Endothelial cell of umbilical vein (primary cell): ENCODE results near the gene KANK3. TPM values are rescaled to one million over a fixed set of nuclear protein-coding genes. Genes with fewer than 3 reads are reported as not detected.

Experiments
- BruUV-seq: library from RNA; stranded (reverse); fragments of 400-500 nt; replicated peaks from 2 replicates; lab custom pipeline; 2021; lab: Mats Ljungman, UMichigan
- CTCF ChIA-PET: fragments of 300-600, 350-600 bp; sonication (Branson Sonifier 250); formaldehyde crosslinking; loops from one replicate; lab custom pipeline; 2021; ENCODE audit warnings: antibody characterized with exemption, inconsistent platforms; lab: Charles Lee
- POLR2A ChIA-PET: fragments of 300-600, 350-600 bp; sonication (Branson Sonifier 250); formaldehyde crosslinking; loops from one replicate; lab custom pipeline; 2021; ENCODE audit warnings: antibody characterized with exemption, inconsistent platforms; lab: Charles Lee
- DNase-seq: peaks from one replicate; pipeline ENCODE4 v3.0.0-alpha.2; 2011; ENCODE audit warnings: low read depth, low spot score
- FAIRE-seq: peaks from 2 replicates; lab custom pipeline; 2011; peaks lifted over from hg19 to GRCh38; lab: Jason Lieb, UNC
- H2AFZ ChIP-seq: 2 replicates; pipeline ENCODE4 v1.6.0; 2012; ENCODE audit warnings: low read depth, low read length, control low read depth, inconsistent platforms
- H3K27ac ChIP-seq: 2 replicates; pipeline ENCODE4 v1.5.1; 2011; ENCODE audit warnings: low read depth, mild to moderate bottlenecking, control low read depth, low read length, moderate library complexity; ENCODE audit not compliant: insufficient read depth
- H3K27me3 ChIP-seq, 2 experiments: 2 replicates each; pipeline versions ENCODE4 v1.6.0 to v1.6.1; 2011; ENCODE audit warnings: low read length in 2 of 2, mixed read lengths in 1 of 2; ENCODE audit not compliant: control insufficient read depth in 2 of 2, insufficient read depth in 2 of 2
- H3K36me3 ChIP-seq, 2 experiments: 2 replicates in 1 of 2; 3 replicates in 1 of 2; pipeline ENCODE4 v1.5.1; 2011; ENCODE audit warnings: low read length in 2 of 2, mild to moderate bottlenecking in 1 of 2, moderate library complexity in 1 of 2; ENCODE audit not compliant: control insufficient read depth in 2 of 2, insufficient read depth in 2 of 2; ENCODE audit errors: extremely low read depth in 1 of 2
- H3K4me1 ChIP-seq: 3 replicates; pipeline ENCODE4 v1.5.1; 2011; ENCODE audit warnings: mild to moderate bottlenecking, low read length; ENCODE audit not compliant: control insufficient read depth, insufficient read depth; ENCODE audit errors: extremely low read depth
- H3K4me2 ChIP-seq: 2 replicates; pipeline ENCODE4 v1.6.1; 2011; ENCODE audit warnings: low read length, control low read depth, mixed read lengths; ENCODE audit not compliant: insufficient read depth
- H3K4me3 ChIP-seq, 3 experiments: fragments of 200-600 bp in 1 of 3; sonication (generic), shearing (Covaris generic) in 1 of 3; replicated peaks in 1 of 3; 2 replicates each; pipeline ENCODE4 v1.5.1; 2011 to 2016; ENCODE audit warnings: control low read depth in 3 of 3, low read length in 3 of 3, mild to moderate bottlenecking in 2 of 3, inconsistent platforms in 1 of 3, low read depth in 1 of 3, moderate library complexity in 1 of 3; ENCODE audit not compliant: insufficient read depth in 1 of 3
- H3K79me2 ChIP-seq: 2 replicates; pipeline ENCODE4 v1.6.0; 2012; ENCODE audit warnings: low read length, inconsistent platforms; ENCODE audit not compliant: control insufficient read depth, insufficient read depth
- H3K9ac ChIP-seq: replicated peaks from 2 replicates; pipeline ENCODE3; 2011; ENCODE audit warnings: low read length, control low read depth; ENCODE audit not compliant: insufficient read depth; ENCODE audit errors: extremely low read depth
- H3K9me1 ChIP-seq: replicated peaks from 3 replicates; pipeline ENCODE4 v1.6.0; 2011; ENCODE audit warnings: mild to moderate bottlenecking, low read length; ENCODE audit not compliant: control insufficient read depth, insufficient read depth; ENCODE audit errors: extremely low read depth
- H3K9me3 ChIP-seq: replicated peaks from 2 replicates; pipeline ENCODE4 v1.5.1; 2012; ENCODE audit warnings: low read length, inconsistent platforms; ENCODE audit not compliant: control insufficient read depth, insufficient read depth
- H4K20me1 ChIP-seq: replicated peaks from 2 replicates; pipeline ENCODE3; 2011; ENCODE audit warnings: mild to moderate bottlenecking, low read length; ENCODE audit not compliant: control insufficient read depth, insufficient read depth; ENCODE audit errors: extremely low read depth
- EZH2 ChIP-seq: IDR thresholded peaks from 2 replicates; pipeline ENCODE4 v1.6.1; 2012; ENCODE audit warnings: borderline replicate concordance, low read depth, mild to moderate bottlenecking, moderate library complexity, low read length, inconsistent platforms; ENCODE audit not compliant: severe bottlenecking
- FOS ChIP-seq: IDR thresholded peaks from 2 replicates; pipeline ENCODE4 v1.6.1; 2011; ENCODE audit warnings: mild to moderate bottlenecking, low read length, moderate library complexity, borderline replicate concordance; ENCODE audit not compliant: insufficient read depth
- GATA2 ChIP-seq: IDR thresholded peaks from 2 replicates; pipeline ENCODE4 v1.7.0; 2011; ENCODE audit warnings: low read depth, mild to moderate bottlenecking, moderate library complexity, mixed read lengths, low read length; ENCODE audit not compliant: insufficient read length, insufficient read depth
- JUN ChIP-seq: IDR thresholded peaks from 2 replicates; pipeline ENCODE4 v1.6.1; 2011; ENCODE audit warnings: borderline replicate concordance, low read depth; ENCODE audit not compliant: insufficient read length, insufficient read depth
- MAX ChIP-seq: IDR thresholded peaks from 2 replicates; pipeline ENCODE4 v1.6.1; 2011; ENCODE audit not compliant: insufficient read depth, insufficient read length
- MYC ChIP-seq: IDR thresholded peaks from one replicate; pipeline ENCODE4 v1.6.1; 2011; ENCODE audit warnings: mild to moderate bottlenecking, low read depth, low read length
- POLR2A ChIP-seq: IDR thresholded peaks from 2 replicates; pipeline ENCODE4 v1.6.1; 2012; ENCODE audit warnings: low read depth, mild to moderate bottlenecking, control low read depth, low read length
- POLR2AphosphoS5 ChIP-seq: IDR thresholded peaks from 2 replicates; pipeline ENCODE4 v1.6.1; 2012; ENCODE audit warnings: low read depth, mild to moderate bottlenecking, control low read depth, low read length, moderate library complexity; ENCODE audit not compliant: insufficient read depth
- dilution Hi-C: fragments of 300-500 bp; cut with MboI; formaldehyde crosslinking; loops from one replicate; pipeline ENCODE4 v1.15.0; 2019; ENCODE audit warnings: low sequenced_read_pairs; ENCODE audit not compliant: extremely low pct_ligation_motif_present
- intact Hi-C: fragments of 100-400 bp; cut with micrococcal nuclease; formaldehyde crosslinking; loops from one replicate; pipeline ENCODE4 v1.10.0; 2022
- polyA plus RNA-seq, 4 experiments: library from polyadenylated mRNA; depleted of rRNA in 3 of 4; stranded (reverse) in 3 of 4; unstranded in 1 of 4; fragments of >200 nt; gene quantifications; 2 replicates each; pipeline versions ENCODE4 v1.2.1 to v1.2.3, GENCODE V29; 2011 to 2012; ENCODE audit warnings: missing spikeins in 1 of 4
- total RNA-seq: library from RNA; stranded (reverse); gene quantifications from 2 replicates; pipeline ENCODE4 v1.2.3, GENCODE V29; 2021
- TF ChIP-seq, protein P1 (sequence below), 2 donors: IDR thresholded peaks; 1 replicate in 1 of 2; 2 replicates in 1 of 2; pipeline ENCODE4 v1.5.1; 2011; ENCODE audit warnings: low read length in 2 of 2, mild to moderate bottlenecking in 2 of 2, moderate library complexity in 2 of 2, control low read depth in 1 of 2, inconsistent platforms in 1 of 2, low read depth in 1 of 2; ENCODE audit not compliant: insufficient read depth in 1 of 2; ENCODE audit errors: extremely low read depth in 1 of 2

Gene KANK3
- total and polyA plus RNA-seq, 2 donors (not counting 3 experiments of a cell fraction or from before 2014, with no cell fraction given) = 22.1 to 30.0 TPM

GRCh38 chr19:8343483-8343844 lies 402 bp upstream of the KANK3 start:
- Histone ChIP-seq H3K27ac (no peak overlapping the region), H3K4me2 (no peak overlapping the region), H3K9ac (no peak overlapping the region), H2AFZ (peak overlapping the region; percentile 21), H3K4me1 (peaks cover 26% of the 10 kb centered on the region), H3K9me3 (no peaks in the 10 kb centered on the region), H3K27me3 (no peaks in the 10 kb centered on the region), H3K36me3 (no peaks in the 10 kb centered on the region), H3K9me1 (no peaks in the 10 kb centered on the region), H3K4me3 (peak overlapping the region in 1 of 3 experiments; percentile 52), H4K20me1 (no peaks in the 10 kb centered on the region), H3K79me2 (no peaks in the 10 kb centered on the region)
- dilution Hi-C loops (no loop called here), intact Hi-C loops (loop anchor here (2.0 kb wide), 2 partner anchors 23 to 35 kb away; partner anchors contain the start of genes CD320, NDUFA7 and RPS28)
- TF ChIP-seq EZH2 (no peak), GATA2 (no peak), FOS (no peak), POLR2A (no peak), MAX (no peak), JUN (no peak), POLR2AphosphoS5 (no peak), MYC (no peak)
- TF ChIP-seq, protein P1, sequence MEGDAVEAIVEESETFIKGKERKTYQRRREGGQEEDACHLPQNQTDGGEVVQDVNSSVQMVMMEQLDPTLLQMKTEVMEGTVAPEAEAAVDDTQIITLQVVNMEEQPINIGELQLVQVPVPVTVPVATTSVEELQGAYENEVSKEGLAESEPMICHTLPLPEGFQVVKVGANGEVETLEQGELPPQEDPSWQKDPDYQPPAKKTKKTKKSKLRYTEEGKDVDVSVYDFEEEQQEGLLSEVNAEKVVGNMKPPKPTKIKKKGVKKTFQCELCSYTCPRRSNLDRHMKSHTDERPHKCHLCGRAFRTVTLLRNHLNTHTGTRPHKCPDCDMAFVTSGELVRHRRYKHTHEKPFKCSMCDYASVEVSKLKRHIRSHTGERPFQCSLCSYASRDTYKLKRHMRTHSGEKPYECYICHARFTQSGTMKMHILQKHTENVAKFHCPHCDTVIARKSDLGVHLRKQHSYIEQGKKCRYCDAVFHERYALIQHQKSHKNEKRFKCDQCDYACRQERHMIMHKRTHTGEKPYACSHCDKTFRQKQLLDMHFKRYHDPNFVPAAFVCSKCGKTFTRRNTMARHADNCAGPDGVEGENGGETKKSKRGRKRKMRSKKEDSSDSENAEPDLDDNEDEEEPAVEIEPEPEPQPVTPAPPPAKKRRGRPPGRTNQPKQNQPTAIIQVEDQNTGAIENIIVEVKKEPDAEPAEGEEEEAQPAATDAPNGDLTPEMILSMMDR (IDR thresholded peaks at IDR 0.05; ENCODE audit: extremely low read depth in 1 of 2, insufficient read depth in 1 of 2, low read depth in 1 of 2, low read length in 2 of 2) = no peak
- BruUV-seq = no TSS peak
- DNase-seq (no peak), FAIRE-seq (no peak)
- POLR2A ChIA-PET = interaction anchor here (0.5 to 1.8 kb wide), 3 partner anchors 11 to 47 kb away, joined by 4 to 8 read pairs (median 4); partner anchors contain the start of gene RAB11B
- CTCF ChIA-PET = interaction anchor here (0.6 to 3.5 kb wide), 4 partner anchors 11 to 400 kb away, joined by 3 to 20 read pairs (median 4); partner anchors contain the start of genes MARCHF2 and TIMM44
